Ectodermal cell (in vitro differentiated cells): ENCODE results near the gene C10orf95.
A peak's percentile ranks its signal among the peaks of the same experiment; 100 is the strongest.

Experiments used
- H3K27ac ChIP-seq: 2 replicates; pipeline ENCODE4 v1.7.0; 2013; ENCODE audit warnings: mild to moderate bottlenecking, low read depth, low read length; ENCODE audit not compliant: insufficient read depth, poor library complexity, severe bottlenecking
- H3K27me3 ChIP-seq: 2 replicates; pipeline ENCODE4 v1.7.0; 2013; ENCODE audit warnings: mild to moderate bottlenecking, low read length; ENCODE audit not compliant: insufficient read depth, control insufficient read depth, poor library complexity, severe bottlenecking
- H3K36me3 ChIP-seq: one replicate; pipeline ENCODE4 v1.7.0; 2013; ENCODE audit warnings: low read length; ENCODE audit not compliant: control insufficient read depth, insufficient read depth
- H3K4me1 ChIP-seq: one replicate; pipeline ENCODE4 v1.7.0; 2013; ENCODE audit warnings: low read length; ENCODE audit not compliant: control insufficient read depth, insufficient read depth
- H3K4me3 ChIP-seq: 2 replicates; pipeline ENCODE4 v1.7.0; 2013; ENCODE audit warnings: low read depth, low read length, control low read depth; ENCODE audit not compliant: insufficient read depth
- H3K9me3 ChIP-seq: 2 replicates; pipeline ENCODE4 v1.7.0; 2013; ENCODE audit warnings: mild to moderate bottlenecking, low read length, moderate library complexity; ENCODE audit not compliant: control insufficient read depth
- WGBS, 2 experiments: methylation state at CpG; one replicate each; pipeline ENCODE4 v1.1.7; 2013; ENCODE audit warnings: missing lambda C conversion rate in 2 of 2; 5-methylcytosine and 5-hydroxymethylcytosine counted together

Gene C10orf95

DNA sequence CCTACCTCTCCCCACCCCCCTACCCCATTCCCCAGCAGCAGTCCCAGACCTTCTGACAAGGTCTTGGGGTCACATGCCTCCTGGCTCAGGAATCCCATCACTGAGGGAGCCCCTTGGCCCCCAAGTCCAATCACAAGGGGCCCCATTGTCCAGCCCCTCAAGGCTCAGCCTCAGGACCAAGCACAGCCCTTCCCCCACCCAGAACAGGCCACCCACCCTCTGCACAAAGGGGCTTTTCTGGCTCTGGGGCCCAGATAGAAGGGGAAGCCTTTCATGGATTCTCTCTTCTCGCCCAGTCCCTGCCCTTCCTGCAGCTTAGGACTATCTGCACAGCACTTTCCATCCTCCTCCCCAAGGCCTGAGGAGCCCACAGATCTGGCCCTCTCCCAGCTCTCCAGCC, 25.9 kb downstream of the C10orf95 start:
- Histone ChIP-seq H3K9me3 (no peaks in the 10 kb centered on the region), H3K4me1 (peaks cover 10% of the 10 kb centered on the region), H3K4me3 (no peak overlapping the region), H3K27me3 (peaks cover 14% of the 10 kb centered on the region), H3K36me3 (peaks cover 11% of the 10 kb centered on the region), H3K27ac (no peak overlapping the region)
- 71 to 74% methylated on average over 1 of the region's 1 CpG for WGBS, 2 experiments

DNA sequence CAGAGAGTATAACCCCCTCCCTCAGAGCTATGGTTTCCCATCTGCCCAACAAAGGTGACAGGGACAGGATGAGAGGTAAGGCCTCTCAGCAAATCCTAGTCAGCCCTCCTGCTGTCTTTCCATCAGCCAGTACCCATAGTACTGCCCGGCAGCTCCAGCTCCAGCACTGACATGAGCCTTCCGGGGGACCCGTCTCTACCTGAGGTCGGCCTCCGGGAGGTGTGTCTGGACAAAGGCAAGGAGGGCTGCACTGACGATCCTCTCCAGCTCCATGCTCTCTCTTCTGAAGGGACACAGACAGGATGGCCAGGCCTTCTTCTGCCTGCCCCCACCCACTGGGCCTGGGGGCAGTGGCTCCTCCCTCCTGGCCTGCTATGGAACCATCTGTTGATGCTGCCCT, 26.4 kb downstream of the C10orf95 start:
- Histone ChIP-seq H3K27ac (no peak overlapping the region), H3K9me3 (no peaks in the 10 kb centered on the region), H3K36me3 (peaks cover 11% of the 10 kb centered on the region), H3K4me1 (peaks cover 15% of the 10 kb centered on the region), H3K27me3 (peaks cover 14% of the 10 kb centered on the region), H3K4me3 (no peak overlapping the region)
- WGBS, 2 experiments, result 90 to 92% methylated on average over 6 of the region's 6 CpGs

DNA sequence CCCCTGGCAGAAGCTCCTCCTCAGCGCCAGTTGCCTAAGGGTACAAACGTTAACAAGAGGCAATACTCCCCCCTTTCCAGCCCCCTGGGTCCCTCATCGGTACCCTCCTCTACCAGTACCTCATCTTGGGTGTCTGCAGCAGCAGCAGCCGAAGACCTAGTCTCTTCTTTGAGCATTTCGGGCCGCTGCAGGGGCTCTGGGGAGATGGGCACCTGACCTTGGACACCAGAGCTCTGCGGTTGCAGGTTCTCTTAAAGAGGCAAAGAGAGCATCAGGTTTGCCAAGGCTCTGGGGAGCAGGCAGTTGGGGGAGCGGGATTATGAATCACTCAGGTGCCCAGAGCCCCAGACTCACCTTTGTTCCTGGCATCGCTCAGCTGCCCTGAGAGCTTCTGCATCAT, 27.2 kb downstream of the C10orf95 start:
- Histone ChIP-seq H3K27me3 (peaks cover 14% of the 10 kb centered on the region), H3K9me3 (no peaks in the 10 kb centered on the region), H3K4me3 (no peak overlapping the region), H3K27ac (no peak overlapping the region), H3K36me3 (peaks cover 11% of the 10 kb centered on the region), H3K4me1 (peaks cover 17% of the 10 kb centered on the region)
- 89 to 90% methylated on average over 9 of the region's 9 CpGs for WGBS, 2 experiments

DNA sequence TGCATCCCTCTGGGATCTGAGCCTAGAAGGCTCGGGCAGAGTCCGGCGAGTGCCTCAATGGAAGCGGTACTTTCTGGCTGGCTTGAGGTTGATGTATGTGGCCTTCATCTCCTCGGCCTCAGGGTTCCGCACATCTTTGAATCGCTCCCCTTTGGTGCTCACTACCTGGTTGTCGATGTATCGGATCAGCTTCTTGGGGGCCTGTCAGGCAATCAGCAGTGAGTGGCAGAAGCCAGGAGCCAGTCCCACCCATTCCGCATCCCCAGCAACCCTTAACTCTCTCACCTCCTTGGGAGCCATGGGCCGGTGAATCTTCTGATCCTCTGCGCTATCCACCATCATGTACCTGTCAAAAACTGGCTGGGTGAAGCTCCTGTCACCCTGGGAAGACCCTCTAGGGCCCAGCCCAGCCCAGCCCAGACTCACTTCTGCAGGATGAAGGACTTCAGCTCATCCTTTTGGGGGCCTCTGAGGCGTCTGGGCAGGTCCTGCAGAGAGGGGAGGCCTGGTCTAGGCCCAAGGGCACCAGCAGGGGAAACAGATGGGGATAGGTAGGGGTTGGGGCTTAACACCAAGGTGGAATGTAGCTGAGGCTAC, 27.9 kb downstream of the C10orf95 start:
- H3K4me3 ChIP-seq, result no peak overlapping the region
- peaks cover 11% of the 10 kb centered on the region for H3K36me3 ChIP-seq
- peaks cover 22% of the 10 kb centered on the region for H3K4me1 ChIP-seq
- no peaks in the 10 kb centered on the region for H3K9me3 ChIP-seq
- no peak overlapping the region for H3K27ac ChIP-seq
- H3K27me3 ChIP-seq, result peaks cover 16% of the 10 kb centered on the region
- 93 to 95% methylated on average over 13 of the region's 13 CpGs for WGBS, 2 experiments

DNA sequence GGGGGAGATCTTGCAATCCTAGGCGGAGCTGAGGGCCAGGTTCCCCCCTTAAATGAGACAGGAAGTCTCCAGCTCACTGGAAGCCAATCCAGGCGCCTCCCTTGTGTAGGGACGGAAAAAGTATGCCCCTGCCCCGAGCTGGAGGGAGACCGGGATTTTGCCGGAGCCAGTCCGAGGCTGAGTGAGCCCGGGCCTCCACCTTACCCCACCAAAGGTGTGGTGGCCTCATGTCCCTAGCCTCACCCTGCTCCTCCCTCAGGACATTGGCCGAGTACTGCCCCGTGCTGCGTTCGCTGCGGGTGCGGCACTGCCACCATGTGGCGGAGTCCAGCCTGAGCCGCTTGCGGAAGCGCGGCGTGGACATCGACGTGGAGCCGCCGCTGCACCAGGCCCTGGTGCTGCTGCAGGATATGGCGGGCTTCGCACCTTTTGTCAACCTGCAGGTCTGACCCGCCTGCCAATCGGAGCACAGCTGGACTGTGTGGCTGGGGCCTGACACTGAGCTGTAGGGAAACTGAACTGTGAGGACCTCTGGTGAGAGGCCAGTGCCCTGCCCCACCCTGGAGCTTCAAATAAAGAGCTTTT, 28.7 kb downstream of the C10orf95 start:
- H3K9me3 ChIP-seq, result no peaks in the 10 kb centered on the region
- WGBS, 2 experiments, result 22 to 23% methylated on average over 28 of the region's 28 CpGs

DNA sequence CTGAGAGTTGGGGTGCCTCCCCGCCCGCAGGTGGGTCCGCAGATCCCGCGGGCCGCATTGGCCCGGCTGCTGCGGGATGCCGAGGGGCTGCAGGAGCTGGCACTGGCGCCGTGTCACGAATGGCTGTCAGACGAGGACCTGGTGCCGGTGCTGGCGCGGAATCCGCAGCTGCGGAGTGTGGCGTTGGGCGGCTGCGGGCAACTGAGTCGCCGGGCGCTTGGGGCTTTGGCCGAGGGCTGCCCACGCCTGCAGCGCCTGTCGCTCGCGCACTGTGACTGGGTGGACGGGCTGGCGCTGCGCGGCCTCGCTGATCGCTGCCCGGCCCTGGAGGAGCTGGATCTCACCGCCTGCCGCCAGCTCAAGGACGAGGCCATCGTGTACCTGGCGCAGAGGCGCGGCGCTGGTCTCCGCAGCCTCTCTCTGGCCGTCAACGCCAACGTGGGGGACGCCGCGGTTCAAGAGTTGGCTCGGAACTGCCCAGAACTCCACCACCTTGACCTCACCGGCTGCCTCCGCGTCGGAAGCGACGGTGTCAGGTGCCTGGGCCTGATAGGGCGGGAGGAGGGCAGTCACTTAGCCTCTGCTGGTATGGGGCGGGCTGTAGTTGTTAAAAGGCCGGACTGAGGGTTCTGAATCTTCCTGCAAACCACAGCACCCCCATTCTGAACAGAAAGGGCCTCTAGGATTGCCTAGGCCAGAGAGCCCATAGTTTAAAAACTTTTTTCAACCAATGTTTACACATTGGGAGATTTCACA, 29.4 kb downstream of the C10orf95 start:
- Histone ChIP-seq H3K27ac (no peak overlapping the region), H3K36me3 (peaks cover 11% of the 10 kb centered on the region), H3K4me1 (peaks cover 29% of the 10 kb centered on the region), H3K9me3 (no peaks in the 10 kb centered on the region), H3K27me3 (peaks cover 21% of the 10 kb centered on the region), H3K4me3 (peak overlapping the region; percentile 89)
- WGBS, 2 experiments, result 4 to 5% methylated on average over 62 of the region's 62 CpGs

More for the DNA sequence above, 28.7 kb downstream of the C10orf95 start:
- Histone ChIP-seq H3K36me3 (peaks cover 11% of the 10 kb centered on the region), H3K27me3 (peaks cover 21% of the 10 kb centered on the region), H3K4me3 (no peak overlapping the region), H3K27ac (no peak overlapping the region), H3K4me1 (peaks cover 29% of the 10 kb centered on the region)

DNA sequence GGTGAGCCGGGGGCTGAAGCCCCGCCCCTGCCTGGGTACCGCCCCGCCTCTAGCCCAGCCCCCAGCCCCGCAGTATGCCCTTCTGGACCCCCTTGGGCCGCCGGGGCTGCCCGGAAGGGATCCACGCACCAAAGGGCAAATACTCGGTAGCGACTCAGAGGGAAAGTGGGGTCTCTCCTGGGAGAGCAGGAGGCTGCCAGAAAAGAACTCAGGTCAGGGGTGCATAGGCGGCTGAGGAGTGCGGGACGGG, 29.9 kb downstream of the C10orf95 start:
- Histone ChIP-seq H3K4me3 (peak overlapping the region; percentile 89), H3K27me3 (peaks cover 21% of the 10 kb centered on the region), H3K9me3 (no peaks in the 10 kb centered on the region), H3K36me3 (peaks cover 11% of the 10 kb centered on the region), H3K27ac (no peak overlapping the region), H3K4me1 (peaks cover 29% of the 10 kb centered on the region)
- 0 to 1% methylated on average over 14 of the region's 14 CpGs for WGBS, 2 experiments

DNA sequence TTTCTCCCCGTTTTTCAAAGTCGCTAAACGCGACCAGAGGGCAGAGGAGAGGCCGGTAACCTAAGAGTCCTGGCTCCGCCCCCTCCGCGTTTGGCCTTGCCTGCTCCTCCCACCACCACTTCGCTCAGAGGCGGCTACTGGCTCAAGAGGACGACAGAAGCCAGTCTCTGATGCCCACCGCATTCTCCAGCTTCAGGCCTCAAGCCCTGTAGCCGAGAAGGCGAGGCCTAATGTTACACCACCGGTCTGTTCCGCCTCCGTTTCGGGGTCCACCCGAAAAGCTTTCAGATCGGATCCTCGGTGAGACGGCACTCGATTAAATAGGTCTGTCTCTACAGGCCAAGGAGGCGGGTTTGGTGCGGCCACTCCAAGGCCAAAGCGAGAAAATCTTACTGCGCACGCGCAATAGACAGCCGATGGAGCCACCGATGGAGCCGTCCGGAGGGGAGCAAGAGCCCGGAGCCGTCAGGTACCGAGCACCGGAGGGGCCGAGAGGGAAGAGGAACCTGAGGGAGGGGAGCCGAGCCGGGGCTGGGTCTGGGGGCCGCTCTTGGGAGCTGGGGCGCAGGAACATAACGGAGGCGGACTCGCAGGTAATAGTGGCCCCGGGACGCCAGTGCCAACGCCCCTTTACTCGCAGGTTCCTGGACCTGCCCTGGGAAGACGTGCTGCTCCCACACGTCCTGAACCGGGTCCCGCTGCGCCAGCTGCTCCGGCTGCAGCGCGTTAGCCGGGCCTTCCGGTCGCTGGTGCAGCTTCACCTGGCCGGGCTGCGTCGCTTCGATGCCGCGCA, 30.4 kb downstream of the C10orf95 start, which contains the start of gene FBXL15:
Gene FBXL15, plus strand, starts transcription at position 123 of the 793 bp plus-strand sequence. Its CDS starts 294 bp downstream, at position 417.
- H3K4me3 ChIP-seq, result peak within 1 kb of the TSS; percentile 89
- no peaks in the 10 kb centered on the region for H3K9me3 ChIP-seq
- H3K27me3 ChIP-seq, result peaks cover 21% of the 10 kb centered on the region
- 0% methylated on average over 66 of the region's 66 CpGs for WGBS, 2 experiments
- H3K27ac ChIP-seq, result peak within 1 kb of the TSS; percentile 38
- peaks cover 11% of the 10 kb centered on the region for H3K36me3 ChIP-seq
- peaks cover 31% of the 10 kb centered on the region for H3K4me1 ChIP-seq

DNA sequence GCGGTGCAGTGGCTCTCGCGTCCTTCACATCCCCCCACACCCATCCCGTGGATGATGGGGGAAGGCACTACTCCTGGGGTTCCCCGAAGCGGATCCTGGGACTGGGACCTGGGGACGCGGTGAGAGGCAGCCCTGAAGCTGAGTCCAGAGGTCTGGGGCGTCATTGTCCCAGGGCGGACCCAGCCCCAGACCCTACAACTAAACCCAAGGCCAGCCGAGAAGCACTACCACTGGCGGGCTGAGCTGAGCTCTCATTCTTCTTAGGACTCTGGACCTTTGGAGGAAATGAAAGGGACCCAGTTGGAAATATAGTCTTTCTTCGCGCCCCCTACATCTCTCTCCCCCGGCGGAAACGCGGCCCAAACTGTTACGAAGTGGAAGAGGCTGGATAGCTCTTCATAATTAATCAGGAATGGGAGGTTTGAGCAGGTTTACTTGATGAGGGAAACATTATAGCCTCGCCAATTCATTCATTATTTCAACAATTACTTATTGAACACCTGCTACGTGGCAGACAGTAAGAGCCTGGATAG, 31.1 kb downstream of the C10orf95 start:
- Histone ChIP-seq H3K4me1 (peaks cover 37% of the 10 kb centered on the region), H3K27ac (peak overlapping the region; percentile 38), H3K9me3 (no peaks in the 10 kb centered on the region), H3K36me3 (peaks cover 11% of the 10 kb centered on the region), H3K27me3 (peaks cover 21% of the 10 kb centered on the region), H3K4me3 (peak overlapping the region; percentile 89)
- 1 to 2% methylated on average over 21 of the region's 21 CpGs for WGBS, 2 experiments
